HCT116 (cell line): ENCODE results near the gene MBD3.

Experiments
- ATF3 ChIP-seq: IDR thresholded peaks from 2 replicates; pipeline ENCODE4 v1.6.1; 2012
- CTCF ChIP-seq, 3 experiments: fragments of 200-600 bp in 1 of 3; sonication (generic) in 1 of 3; IDR thresholded peaks in 2 of 3; conservative IDR thresholded peaks in 1 of 3; 2 replicates each; pipeline ENCODE4 v1.5.1; 2012 to 2017; ENCODE audit warnings: low read depth in 2 of 3, low read length in 2 of 3, antibody characterized with exemption in 1 of 3, borderline replicate concordance in 1 of 3, control low read depth in 1 of 3, mild to moderate bottlenecking in 1 of 3, mixed read lengths in 1 of 3, mixed run types in 1 of 3, moderate library complexity in 1 of 3; ENCODE audit not compliant: insufficient read depth in 1 of 3
- ELF1 ChIP-seq: IDR thresholded peaks from 2 replicates; pipeline ENCODE4 v1.6.1; 2012; ENCODE audit warnings: low read depth, borderline replicate concordance
- EZH2 ChIP-seq: fragments of 200-600 bp; sonication (generic); IDR thresholded peaks from 2 replicates; pipeline ENCODE4 v1.6.1; 2017; ENCODE audit warnings: antibody characterized with exemption, mixed run types
- JUND ChIP-seq: IDR thresholded peaks from 2 replicates; pipeline ENCODE4 v1.6.1; 2012
- POLR2A ChIP-seq: IDR thresholded peaks from 2 replicates; pipeline ENCODE4 v1.7.0; 2011; ENCODE audit warnings: borderline replicate concordance; ENCODE audit not compliant: insufficient read depth, insufficient read length; ENCODE audit errors: extremely low read depth
- POLR2AphosphoS5 ChIP-seq: IDR thresholded peaks from 2 replicates; pipeline ENCODE4 v1.6.1; 2011; ENCODE audit warnings: mild to moderate bottlenecking, low read depth, low read length, moderate library complexity
- RAD21 ChIP-seq: IDR thresholded peaks from 2 replicates; pipeline ENCODE4 v1.6.1; 2012; ENCODE audit warnings: low read depth, mild to moderate bottlenecking
- SP1 ChIP-seq: IDR thresholded peaks from 2 replicates; pipeline ENCODE4 v1.6.1; 2012; ENCODE audit warnings: low read depth
- SRF ChIP-seq: IDR thresholded peaks from 2 replicates; pipeline ENCODE4 v1.6.1; 2012; ENCODE audit warnings: low read depth
- YY1 ChIP-seq: IDR thresholded peaks from 2 replicates; pipeline ENCODE4 v1.6.1; 2011; ENCODE audit warnings: low read length, low read depth, moderate library complexity, mild to moderate bottlenecking; ENCODE audit not compliant: insufficient replicate concordance; ENCODE audit errors: extremely low read depth
- ZNF274 ChIP-seq: fragments of 200-500 bp; sonication (Bioruptor generic); IDR thresholded peaks from 2 replicates; pipeline ENCODE4 v1.6.1; 2014; ENCODE audit warnings: mild to moderate bottlenecking, low read depth, low read length, inconsistent platforms
- TF ChIP-seq, protein P1 (sequence below): IDR thresholded peaks from 2 replicates; pipeline ENCODE4 v1.6.1; 2012; ENCODE audit warnings: low read depth

GRCh38 chr19:1591421-1592023, 1.1 kb downstream of the MBD3 start:
- no peak for TF ChIP-seq SP1
- TF ChIP-seq SRF = no peak
- TF ChIP-seq POLR2A = no peak
- TF ChIP-seq RAD21 = no peak
- no peak for TF ChIP-seq CTCF (IDR thresholded peaks at IDR 0.05 in 2 of 3, conservative IDR thresholded peaks at IDR 0.05 in 1 of 3; ENCODE audit: borderline replicate concordance in 1 of 3, insufficient read depth in 1 of 3, low read depth in 2 of 3, low read length in 2 of 3)
- no peak for TF ChIP-seq ATF3
- TF ChIP-seq, protein P1, sequence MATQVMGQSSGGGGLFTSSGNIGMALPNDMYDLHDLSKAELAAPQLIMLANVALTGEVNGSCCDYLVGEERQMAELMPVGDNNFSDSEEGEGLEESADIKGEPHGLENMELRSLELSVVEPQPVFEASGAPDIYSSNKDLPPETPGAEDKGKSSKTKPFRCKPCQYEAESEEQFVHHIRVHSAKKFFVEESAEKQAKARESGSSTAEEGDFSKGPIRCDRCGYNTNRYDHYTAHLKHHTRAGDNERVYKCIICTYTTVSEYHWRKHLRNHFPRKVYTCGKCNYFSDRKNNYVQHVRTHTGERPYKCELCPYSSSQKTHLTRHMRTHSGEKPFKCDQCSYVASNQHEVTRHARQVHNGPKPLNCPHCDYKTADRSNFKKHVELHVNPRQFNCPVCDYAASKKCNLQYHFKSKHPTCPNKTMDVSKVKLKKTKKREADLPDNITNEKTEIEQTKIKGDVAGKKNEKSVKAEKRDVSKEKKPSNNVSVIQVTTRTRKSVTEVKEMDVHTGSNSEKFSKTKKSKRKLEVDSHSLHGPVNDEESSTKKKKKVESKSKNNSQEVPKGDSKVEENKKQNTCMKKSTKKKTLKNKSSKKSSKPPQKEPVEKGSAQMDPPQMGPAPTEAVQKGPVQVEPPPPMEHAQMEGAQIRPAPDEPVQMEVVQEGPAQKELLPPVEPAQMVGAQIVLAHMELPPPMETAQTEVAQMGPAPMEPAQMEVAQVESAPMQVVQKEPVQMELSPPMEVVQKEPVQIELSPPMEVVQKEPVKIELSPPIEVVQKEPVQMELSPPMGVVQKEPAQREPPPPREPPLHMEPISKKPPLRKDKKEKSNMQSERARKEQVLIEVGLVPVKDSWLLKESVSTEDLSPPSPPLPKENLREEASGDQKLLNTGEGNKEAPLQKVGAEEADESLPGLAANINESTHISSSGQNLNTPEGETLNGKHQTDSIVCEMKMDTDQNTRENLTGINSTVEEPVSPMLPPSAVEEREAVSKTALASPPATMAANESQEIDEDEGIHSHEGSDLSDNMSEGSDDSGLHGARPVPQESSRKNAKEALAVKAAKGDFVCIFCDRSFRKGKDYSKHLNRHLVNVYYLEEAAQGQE = no peak
- TF ChIP-seq ELF1 = no peak
- TF ChIP-seq EZH2 = no peak
- TF ChIP-seq JUND = no peak
- no peak for TF ChIP-seq POLR2AphosphoS5
- no peak for TF ChIP-seq YY1
- TF ChIP-seq ZNF274 = no peak
